ENCODE data around the gene LYRM4. TPM values are rescaled to one million over a fixed set of nuclear protein-coding genes. Genes with fewer than 3 reads are reported as not detected.

LYRM4 gene
- total RNA-seq, 1 experiment from 2014 or later: 44.3 TPM

DNA sequence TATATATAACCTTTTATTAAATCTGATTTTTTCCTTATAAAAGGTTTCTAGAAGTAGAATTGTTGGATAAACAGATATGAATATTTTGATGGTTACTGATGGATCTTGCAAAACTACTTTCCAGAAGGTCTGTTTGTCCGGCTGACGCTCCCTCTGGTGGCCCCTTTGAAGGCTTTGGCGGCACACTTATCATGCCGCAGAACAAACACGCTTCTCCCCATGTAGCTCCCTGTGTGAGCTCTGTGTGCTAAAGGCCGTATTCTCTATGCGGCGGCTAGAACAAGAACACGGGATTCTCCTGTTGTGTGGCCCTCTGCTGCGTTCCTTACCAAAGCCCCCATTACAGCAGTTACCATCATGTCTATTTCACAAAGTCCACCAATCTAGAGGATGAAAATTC lies 145.6 kb downstream of the LYRM4 start:
- Mint-ChIP-seq H3K4me1 (peaks cover 0 to 2% of the 10 kb centered on the region in 2 experiments; a peak in 1 of 4 replicates), H3K27ac (no peak overlapping the region), H3K4me3 (no peak overlapping the region), H3K36me3 (ENCODE audit: insufficient read depth in 1 of 3, low read depth in 3 of 3) (peaks cover under 1 to 8% (median 2%) of the 10 kb centered on the region in 3 experiments; a peak in 3 of 7 replicates), H3K27me3 (ENCODE audit: low read depth) (0 out of 2 replicates have a peak, but pooled peaks cover 2% of the 10 kb centered on the region), H3K9me3 (no peaks in the 10 kb centered on the region; a peak in 1 of 5 replicates)
- TF ChIP-seq, protein P1, sequence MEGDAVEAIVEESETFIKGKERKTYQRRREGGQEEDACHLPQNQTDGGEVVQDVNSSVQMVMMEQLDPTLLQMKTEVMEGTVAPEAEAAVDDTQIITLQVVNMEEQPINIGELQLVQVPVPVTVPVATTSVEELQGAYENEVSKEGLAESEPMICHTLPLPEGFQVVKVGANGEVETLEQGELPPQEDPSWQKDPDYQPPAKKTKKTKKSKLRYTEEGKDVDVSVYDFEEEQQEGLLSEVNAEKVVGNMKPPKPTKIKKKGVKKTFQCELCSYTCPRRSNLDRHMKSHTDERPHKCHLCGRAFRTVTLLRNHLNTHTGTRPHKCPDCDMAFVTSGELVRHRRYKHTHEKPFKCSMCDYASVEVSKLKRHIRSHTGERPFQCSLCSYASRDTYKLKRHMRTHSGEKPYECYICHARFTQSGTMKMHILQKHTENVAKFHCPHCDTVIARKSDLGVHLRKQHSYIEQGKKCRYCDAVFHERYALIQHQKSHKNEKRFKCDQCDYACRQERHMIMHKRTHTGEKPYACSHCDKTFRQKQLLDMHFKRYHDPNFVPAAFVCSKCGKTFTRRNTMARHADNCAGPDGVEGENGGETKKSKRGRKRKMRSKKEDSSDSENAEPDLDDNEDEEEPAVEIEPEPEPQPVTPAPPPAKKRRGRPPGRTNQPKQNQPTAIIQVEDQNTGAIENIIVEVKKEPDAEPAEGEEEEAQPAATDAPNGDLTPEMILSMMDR (conservative IDR thresholded peaks at IDR 0.05): peak; percentile 26; the same call in 1 of the 3 replicates
- Histone ChIP-seq H4K8ac (replicated peaks; ENCODE audit: insufficient read length, low read depth, low read length) (no peak overlapping the region), H3K9me3 (ENCODE audit: control insufficient read depth, low read depth, low read length) (no peaks in the 10 kb centered on the region), H2BK5ac (ENCODE audit: insufficient read length, low read length) (no peak overlapping the region), H3K27me3 (ENCODE audit: insufficient read depth, low read length) (no peaks in the 10 kb centered on the region), H2BK12ac (ENCODE audit: insufficient read length, low read depth, low read length) (no peak overlapping the region), H4K5ac (ENCODE audit: insufficient read length, low read depth, low read length) (no peak overlapping the region), H3K23ac (ENCODE audit: insufficient read length, low read depth, low read length) (no peak overlapping the region), H3K79me2 (ENCODE audit: insufficient read depth, low read length) (no peaks in the 10 kb centered on the region), H2AK5ac (ENCODE audit: insufficient read length, low read length) (no peak overlapping the region), H3K4ac (ENCODE audit: low read depth, low read length) (no peak overlapping the region), H2BK20ac (ENCODE audit: low read depth, low read length, poor library complexity, severe bottlenecking) (no peak overlapping the region), H3K79me1 (ENCODE audit: insufficient read depth, low read depth, low read length, poor library complexity, severe bottlenecking) (no peaks in the 10 kb centered on the region), H3K18ac (ENCODE audit: insufficient read length, low read depth, low read length) (no peak overlapping the region), H3T11ph (ENCODE audit: low read length) (no peak overlapping the region), H3K56ac (ENCODE audit: insufficient read length, low read depth, low read length) (no peak overlapping the region), H3K14ac (ENCODE audit: insufficient read depth, low read length) (no peak overlapping the region), H3K4me1 (ENCODE audit: insufficient read depth, low read length) (no peaks in the 10 kb centered on the region), H2BK15ac (ENCODE audit: low read depth, low read length) (no peak overlapping the region), H2AFZ (ENCODE audit: low read length) (no peak overlapping the region), H3K4me2 (ENCODE audit: insufficient read depth, insufficient read length, low read length) (no peak overlapping the region), H3K23me2 (ENCODE audit: insufficient read length, low read depth, low read length, poor library complexity, severe bottlenecking) (no peaks in the 10 kb centered on the region), H3K9ac (ENCODE audit: extremely low read depth, insufficient read length, low read length) (no peak overlapping the region), H4K20me1 (ENCODE audit: control insufficient read depth, insufficient read depth, insufficient read length) (no peaks in the 10 kb centered on the region), H4K91ac (ENCODE audit: insufficient read length, low read depth, low read length) (no peak overlapping the region), H2BK120ac (ENCODE audit: low read depth, low read length, poor library complexity, severe bottlenecking) (no peak overlapping the region), H3K27ac (ENCODE audit: insufficient read length, low read depth, low read length) (no peak overlapping the region)
- no CpG with 5 or more reads among the region's 10 CpGs for WGBS (ENCODE audit: extremely low coverage, insufficient read length, low lambda C conversion rate)
- no peak for DNase-seq

Data from H9 (cell line).